HUES48 (cell line): ENCODE measurements around the gene R3HDM2.
A peak's percentile ranks its signal among the peaks of the same experiment; 100 is the strongest.

Experiments
- H3K27ac ChIP-seq: one replicate; pipeline ENCODE4 v1.7.0; 2013; ENCODE audit warnings: low read depth, low read length, inconsistent platforms
- H3K27me3 ChIP-seq: 2 replicates; pipeline ENCODE4 v1.6.1; 2013; ENCODE audit warnings: mild to moderate bottlenecking, low read length; ENCODE audit not compliant: control insufficient read depth, insufficient read depth
- H3K36me3 ChIP-seq: 2 replicates; pipeline ENCODE4 v1.6.1; 2013; ENCODE audit warnings: low read length; ENCODE audit not compliant: control insufficient read depth, insufficient read depth
- H3K4me1 ChIP-seq: 2 replicates; pipeline ENCODE4 v1.6.1; 2013; ENCODE audit warnings: mild to moderate bottlenecking, low read length; ENCODE audit not compliant: control insufficient read depth, insufficient read depth
- H3K4me3 ChIP-seq: 2 replicates; pipeline ENCODE4 v1.5.1; 2013; ENCODE audit warnings: mild to moderate bottlenecking, low read depth, low read length
- H3K9ac ChIP-seq: 2 replicates; pipeline ENCODE4 v1.6.1; 2013; ENCODE audit warnings: mild to moderate bottlenecking, low read depth, low read length, moderate library complexity
- H3K9me3 ChIP-seq: 2 replicates; pipeline ENCODE4 v1.6.1; 2013; ENCODE audit warnings: low read length; ENCODE audit not compliant: control insufficient read depth, insufficient read depth

Gene R3HDM2

DNA sequence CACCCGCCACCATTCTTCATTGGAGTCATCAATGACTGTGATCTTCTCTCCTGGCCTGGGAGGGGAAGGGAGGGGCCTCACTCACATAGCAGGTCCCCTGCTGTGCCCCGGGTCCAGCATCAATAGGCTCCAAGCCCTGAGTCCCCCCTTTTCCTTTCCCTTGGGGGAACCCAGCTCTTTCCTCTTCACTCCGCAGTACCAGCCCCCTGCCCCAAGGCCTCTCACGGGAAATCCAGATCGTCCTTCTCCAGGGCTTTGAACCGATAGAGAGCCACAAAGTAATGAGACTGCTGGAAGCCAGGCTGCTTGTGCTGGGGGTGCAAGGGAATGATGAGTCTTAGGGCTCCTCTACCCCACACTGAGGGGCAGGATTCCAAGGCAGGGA, 186.5 kb downstream of the R3HDM2 start:
- Histone ChIP-seq H3K4me1 (peaks cover 34% of the 10 kb centered on the region), H3K27me3 (peaks cover 45% of the 10 kb centered on the region), H3K4me3 (no peak overlapping the region), H3K36me3 (no peaks in the 10 kb centered on the region), H3K9me3 (no peaks in the 10 kb centered on the region), H3K27ac (no peak overlapping the region), H3K9ac (no peak overlapping the region)

DNA sequence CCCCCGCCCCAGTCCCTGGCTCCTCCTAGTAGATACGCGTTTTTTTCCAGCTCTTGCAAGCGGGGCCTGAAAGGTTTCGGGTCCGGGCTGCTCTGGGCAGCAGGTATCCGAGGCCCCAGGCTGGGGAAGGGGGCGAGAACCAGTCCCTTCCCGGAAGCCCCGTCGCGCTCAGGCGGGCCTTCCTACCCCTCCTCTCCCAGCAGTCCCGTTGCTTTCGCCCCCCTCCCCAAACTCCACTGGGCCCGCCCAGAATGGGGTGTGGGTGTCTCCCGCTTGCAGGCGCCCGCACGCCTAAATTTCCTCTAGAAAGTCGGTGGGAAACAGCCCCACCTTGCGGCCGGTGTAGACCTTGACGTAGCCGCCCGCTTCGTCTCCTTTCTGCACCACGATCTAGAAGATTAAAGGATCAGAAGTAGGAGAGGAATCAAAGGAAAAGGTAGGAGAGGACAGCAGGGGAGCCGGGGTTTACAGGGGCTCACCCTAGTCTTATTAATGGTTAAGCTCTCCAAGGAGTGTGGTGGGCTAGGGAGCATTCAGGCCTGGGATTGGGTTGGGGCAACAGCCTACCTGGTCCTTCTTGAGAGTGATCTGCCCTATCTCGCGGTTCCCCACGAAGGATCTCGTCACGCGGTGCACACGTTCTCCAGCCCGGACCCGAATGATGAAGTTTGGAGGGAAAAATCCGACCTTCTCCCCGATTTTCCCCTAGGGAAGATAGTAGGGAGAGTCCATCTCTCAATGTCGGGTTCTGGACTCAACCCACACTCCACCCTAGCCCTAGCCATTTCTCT, 187.1 kb downstream of the R3HDM2 start:
- Histone ChIP-seq H3K4me1 (peaks cover 34% of the 10 kb centered on the region), H3K27ac (peak overlapping the region; percentile 60), H3K9me3 (no peaks in the 10 kb centered on the region), H3K36me3 (no peaks in the 10 kb centered on the region), H3K4me3 (peak overlapping the region; percentile 64), H3K9ac (no peak overlapping the region), H3K27me3 (peaks cover 51% of the 10 kb centered on the region)

DNA sequence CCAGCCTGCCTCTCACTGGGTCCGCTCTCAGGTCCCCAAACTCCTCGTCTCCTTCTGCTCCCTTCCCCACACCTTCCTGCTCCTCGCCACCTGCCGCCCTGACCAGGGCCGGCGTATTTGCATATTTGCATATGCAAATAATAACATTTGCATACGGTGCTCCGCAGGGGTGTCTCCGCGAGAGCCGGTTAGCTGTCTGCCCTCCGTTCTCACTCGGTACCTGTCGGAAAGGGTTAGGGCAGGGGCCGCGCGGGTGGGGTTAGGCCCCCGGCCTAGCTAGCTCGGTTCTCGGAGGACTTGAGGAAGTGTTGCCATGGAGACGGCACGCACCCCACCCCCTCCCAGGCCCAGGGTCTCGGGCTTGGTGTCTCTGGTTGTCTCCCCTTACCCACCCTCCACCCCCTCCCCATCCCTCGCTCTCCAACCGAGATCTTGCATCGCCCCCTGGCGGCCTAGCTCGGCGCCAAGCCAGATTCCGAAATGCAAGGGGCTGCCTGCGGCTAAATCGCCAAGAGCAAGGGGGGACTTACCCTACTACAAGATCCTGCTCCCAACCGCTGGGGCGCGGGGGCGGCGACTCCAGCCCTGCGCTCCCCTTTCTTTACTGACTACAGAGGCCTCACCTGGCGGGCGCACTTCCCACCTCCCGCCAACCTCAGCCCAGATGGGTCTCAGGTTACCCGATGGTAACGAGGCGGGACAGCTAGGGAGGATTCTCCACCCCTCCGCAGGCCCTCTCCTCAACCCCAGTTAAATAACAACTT, 188.0 kb downstream of the R3HDM2 start:
- H3K27me3 ChIP-seq: peaks cover 60% of the 10 kb centered on the region
- no peak overlapping the region for H3K9ac ChIP-seq
- H3K27ac ChIP-seq: peak overlapping the region; percentile 60
- H3K36me3 ChIP-seq: no peaks in the 10 kb centered on the region
- H3K4me1 ChIP-seq: peaks cover 36% of the 10 kb centered on the region
- H3K9me3 ChIP-seq: no peaks in the 10 kb centered on the region
- H3K4me3 ChIP-seq: peak overlapping the region; percentile 64

DNA sequence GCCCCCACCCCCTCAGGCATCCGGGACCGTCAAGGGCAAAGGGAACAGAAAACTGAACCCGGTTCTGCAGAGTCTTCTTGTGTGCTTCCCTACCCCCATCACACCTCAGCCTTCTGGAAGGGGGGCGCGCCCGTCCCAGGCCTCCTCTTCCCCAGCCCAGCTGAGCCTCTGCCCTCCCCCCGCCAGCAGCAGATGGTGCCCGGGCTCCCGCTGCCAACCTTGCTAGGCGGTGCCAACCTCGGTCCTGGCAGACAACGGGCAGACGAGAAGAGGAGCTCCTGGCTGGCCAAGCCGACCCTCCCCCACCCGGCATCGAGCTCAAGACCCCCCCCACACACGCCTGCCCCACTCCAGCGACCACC, 188.5 kb downstream of the R3HDM2 start:
- H3K9me3 ChIP-seq: no peaks in the 10 kb centered on the region
- peaks cover 33% of the 10 kb centered on the region for H3K4me1 ChIP-seq
- peak overlapping the region; percentile 64; the same call in 1 of the 2 replicates for H3K4me3 ChIP-seq
- no peaks in the 10 kb centered on the region for H3K36me3 ChIP-seq
- no peak overlapping the region for H3K27ac ChIP-seq
- H3K27me3 ChIP-seq: peaks cover 65% of the 10 kb centered on the region
- no peak overlapping the region for H3K9ac ChIP-seq

DNA sequence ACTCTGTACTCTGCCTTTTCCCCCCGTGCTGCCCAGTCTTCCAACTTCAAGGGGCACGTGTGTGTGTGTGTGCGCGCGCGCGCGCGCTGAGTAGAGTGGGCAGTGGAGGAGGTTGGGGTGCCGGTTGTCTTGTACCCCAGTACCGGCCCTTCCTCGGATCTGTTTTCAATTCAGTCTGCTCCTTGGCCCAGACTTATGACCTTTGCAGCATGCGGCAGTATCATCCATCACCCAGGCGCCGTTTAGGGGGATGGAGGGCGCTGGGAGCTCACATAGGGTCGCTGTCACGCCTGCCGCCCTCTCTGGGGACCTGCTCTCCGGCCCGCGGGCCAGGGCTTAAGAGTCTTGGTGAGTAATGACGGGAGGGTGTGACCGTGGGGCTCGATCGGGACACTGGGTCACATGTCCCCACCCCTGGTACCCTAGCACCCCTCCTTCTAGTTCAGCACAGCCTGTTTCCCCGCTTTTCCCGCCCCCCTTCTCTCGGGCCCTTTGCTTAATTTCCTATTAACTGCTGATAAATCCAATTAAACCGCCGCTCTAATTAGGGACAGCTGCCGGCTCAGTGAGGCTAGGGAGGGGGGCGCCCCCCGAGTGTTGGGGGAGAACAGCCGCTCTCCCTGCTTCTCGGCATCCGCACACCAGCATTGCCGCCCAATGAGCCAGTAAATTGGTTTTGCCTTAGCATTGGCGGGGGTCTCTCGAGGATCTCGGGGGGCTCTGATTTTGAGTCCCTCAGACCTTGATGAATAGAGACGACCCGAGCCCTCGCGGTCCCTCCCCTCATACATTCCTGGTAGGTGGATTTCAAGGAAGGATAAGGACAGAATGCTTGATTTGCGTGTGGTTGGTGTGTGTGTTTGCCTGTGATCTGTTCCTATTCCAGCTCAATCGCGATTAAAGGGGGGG, 189.2 kb downstream of the R3HDM2 start:
- Histone ChIP-seq H3K4me3 (peak overlapping the region; percentile 7; the same call in 1 of the 2 replicates), H3K27ac (no peak overlapping the region), H3K9ac (no peak overlapping the region), H3K9me3 (no peaks in the 10 kb centered on the region), H3K27me3 (peaks cover 72% of the 10 kb centered on the region), H3K4me1 (peaks cover 28% of the 10 kb centered on the region), H3K36me3 (no peaks in the 10 kb centered on the region)

DNA sequence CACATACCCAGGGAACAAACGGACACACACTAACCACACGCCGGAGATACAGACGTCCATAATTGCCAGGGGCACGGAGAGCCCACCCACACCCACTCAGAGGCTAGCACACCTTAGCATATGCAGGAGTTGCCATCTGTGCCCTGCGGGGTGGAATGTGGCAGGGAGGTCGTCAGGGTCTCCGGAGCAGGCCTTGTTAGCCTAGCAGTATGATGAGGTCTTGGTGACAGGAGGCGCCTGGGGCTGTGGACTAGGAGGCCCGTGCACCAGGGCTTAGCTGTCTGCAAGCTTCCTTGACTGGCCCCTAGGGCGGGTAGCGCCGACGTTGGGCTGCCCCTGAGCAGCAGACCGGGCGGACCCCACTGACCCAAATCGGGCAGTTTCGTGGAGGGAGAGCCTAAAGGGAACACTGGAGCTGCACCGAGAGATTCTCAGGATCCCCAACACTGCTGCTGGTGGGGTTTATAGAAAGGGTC, 189.9 kb downstream of the R3HDM2 start:
- Histone ChIP-seq H3K36me3 (no peaks in the 10 kb centered on the region), H3K27ac (no peak overlapping the region), H3K9me3 (no peaks in the 10 kb centered on the region), H3K27me3 (peaks cover 79% of the 10 kb centered on the region), H3K9ac (no peak overlapping the region), H3K4me1 (peaks cover 27% of the 10 kb centered on the region), H3K4me3 (peak overlapping the region; percentile 71; the same call in 1 of the 2 replicates)

DNA sequence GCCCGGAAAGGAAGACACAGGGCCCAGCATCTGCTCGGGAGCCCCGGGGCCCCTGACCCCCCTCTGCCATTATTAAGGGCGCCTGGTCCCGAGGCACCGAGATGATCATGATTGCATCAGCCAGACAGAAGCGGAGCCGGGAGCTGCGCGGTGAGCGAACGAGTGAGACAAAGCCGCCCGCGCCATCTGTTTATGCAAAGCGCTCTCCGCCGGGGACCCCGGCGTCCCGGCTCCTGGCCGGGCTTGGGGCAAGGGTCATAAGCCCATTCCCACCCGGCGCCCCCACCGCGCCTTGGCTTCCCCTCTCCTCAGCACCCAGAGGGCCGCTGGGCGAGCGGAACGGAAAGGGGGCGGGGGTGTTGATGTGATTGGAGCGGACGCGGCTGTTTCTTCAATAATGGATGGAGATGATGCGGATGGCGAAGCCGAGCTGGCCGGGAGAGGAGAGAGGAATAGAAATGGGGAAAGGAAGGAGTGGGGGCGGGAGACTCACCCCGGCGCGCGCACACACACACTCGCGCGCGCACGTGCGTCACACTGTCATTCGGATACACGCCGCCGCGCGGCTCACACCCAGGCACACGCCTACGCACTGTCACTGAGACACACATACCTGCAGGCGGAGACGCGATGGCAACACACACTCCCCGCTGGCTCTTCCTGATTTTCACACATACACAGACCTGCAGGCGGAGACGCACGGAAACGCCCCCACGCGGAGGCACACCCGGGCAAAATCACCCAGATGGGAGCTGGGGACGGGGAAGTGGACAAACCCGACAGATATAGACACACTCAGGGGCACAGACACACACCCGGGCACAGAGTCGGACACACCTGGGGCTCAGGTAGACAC, 190.5 kb downstream of the R3HDM2 start:
- Histone ChIP-seq H3K4me3 (peak overlapping the region; percentile 71), H3K9me3 (no peaks in the 10 kb centered on the region), H3K36me3 (no peaks in the 10 kb centered on the region), H3K4me1 (peaks cover 31% of the 10 kb centered on the region), H3K27ac (no peak overlapping the region), H3K9ac (peak overlapping the region; percentile 66), H3K27me3 (peaks cover 85% of the 10 kb centered on the region)

DNA sequence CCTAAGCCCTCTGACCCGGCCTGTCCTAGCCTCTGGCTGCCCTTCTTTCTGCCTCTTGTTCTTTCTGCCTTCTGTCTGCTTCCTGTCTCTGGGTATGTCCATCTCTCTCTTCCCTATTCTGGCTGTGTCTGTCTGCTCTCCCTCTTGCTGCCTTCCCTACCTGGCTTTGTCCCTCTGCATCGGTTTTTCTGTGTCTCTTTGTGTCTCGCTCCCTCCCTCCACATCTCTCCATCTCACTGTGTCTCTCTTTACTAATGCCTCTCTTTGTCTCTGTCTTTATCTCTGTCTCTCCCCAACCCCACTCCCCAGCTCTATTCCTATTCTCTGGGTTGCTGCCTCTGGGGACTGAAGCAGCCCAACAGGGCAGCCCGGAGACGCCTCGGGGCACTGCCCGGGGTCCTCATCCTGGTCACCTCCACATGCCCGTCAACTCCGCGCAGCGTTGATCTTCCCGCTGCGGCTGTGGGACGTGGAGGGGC, 191.2 kb downstream of the R3HDM2 start:
- H3K4me3 ChIP-seq: peak overlapping the region; percentile 71
- peak overlapping the region; percentile 66 for H3K9ac ChIP-seq
- H3K27ac ChIP-seq: no peak overlapping the region
- H3K27me3 ChIP-seq: peaks cover 89% of the 10 kb centered on the region
- peaks cover 35% of the 10 kb centered on the region for H3K4me1 ChIP-seq
- peaks cover 1% of the 10 kb centered on the region for H3K36me3 ChIP-seq
- no peaks in the 10 kb centered on the region for H3K9me3 ChIP-seq

DNA sequence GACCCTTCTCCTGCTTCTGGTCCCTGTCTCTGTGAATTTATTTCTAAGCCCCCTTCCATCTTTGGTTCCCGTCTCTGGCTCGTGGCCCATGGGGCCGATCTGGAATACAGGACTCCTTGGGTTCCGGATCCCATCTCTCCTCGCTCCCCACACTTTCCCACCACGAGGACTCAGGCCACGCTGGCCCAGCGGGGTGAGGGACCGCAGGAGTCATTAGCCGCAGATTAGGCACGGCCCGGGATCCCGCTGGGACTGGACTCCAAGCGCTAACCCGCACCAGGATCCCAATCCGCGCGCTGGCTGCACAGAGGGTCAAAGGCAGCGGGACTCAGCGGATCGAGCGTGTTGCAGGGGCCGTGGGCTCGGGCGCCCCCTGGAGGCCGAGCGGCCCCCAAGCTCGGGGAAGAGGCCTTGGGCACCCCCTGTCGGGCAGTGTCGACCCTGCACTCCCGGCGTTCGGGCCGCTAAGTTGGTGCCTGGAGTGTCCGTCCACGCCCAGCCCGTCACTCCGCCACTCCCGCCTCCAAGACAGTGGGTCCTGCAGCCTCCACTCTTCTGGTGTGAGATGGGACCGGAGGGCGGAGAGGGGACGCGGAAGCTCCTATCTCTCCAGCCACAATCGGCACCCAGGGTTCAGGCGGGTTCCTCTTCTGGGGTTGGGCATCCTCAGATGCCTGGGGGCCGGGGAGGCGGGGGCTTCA, 191.8 kb downstream of the R3HDM2 start:
- Histone ChIP-seq H3K9me3 (no peaks in the 10 kb centered on the region), H3K9ac (0 out of 2 replicates have a peak overlapping the region, but pooled peaks have one; percentile 7), H3K36me3 (peaks cover 8% of the 10 kb centered on the region), H3K27ac (no peak overlapping the region), H3K27me3 (peaks cover 89% of the 10 kb centered on the region), H3K4me3 (peak overlapping the region; percentile 71), H3K4me1 (peaks cover 33% of the 10 kb centered on the region)
